Left kidney (tissue), 1 donor: ENCODE data around the gene AUP1. TPM values are rescaled to one million over a fixed set of nuclear protein-coding genes. Genes with fewer than 3 reads are reported as not detected.

Experiments
- polyA plus RNA-seq: library from polyadenylated mRNA; unstranded; fragments of 120-200 nt; gene quantifications from one replicate; pipeline ENCODE4 v1.2.1, GENCODE V29; 2013; ENCODE audit not compliant: insufficient read length

AUP1 gene
- polyA plus RNA-seq, 1 donor = 96.8 TPM

Other genes with a start within 250 kb of the AUP1 start
- 3.7 TPM for gene SLC4A5, start 186.3 kb downstream of the AUP1 start, polyA plus RNA-seq
- 142 TPM for gene DCTN1, start 149.4 kb downstream of the AUP1 start, polyA plus RNA-seq
- 5.5 TPM for gene C2orf81, start 108.1 kb downstream of the AUP1 start, polyA plus RNA-seq
- gene WDR54, start 108.0 kb downstream of the AUP1 start, polyA plus RNA-seq = 38.8 TPM
- gene RTKN, start 87.8 kb downstream of the AUP1 start, polyA plus RNA-seq = 70.4 TPM
- 26.9 TPM for gene INO80B, start 74.6 kb downstream of the AUP1 start, polyA plus RNA-seq
- gene WBP1, start 71.3 kb downstream of the AUP1 start, polyA plus RNA-seq = 94.7 TPM
- gene MOGS, start 64.3 kb downstream of the AUP1 start, polyA plus RNA-seq = 57.0 TPM
- gene MRPL53, start 57.0 kb downstream of the AUP1 start, polyA plus RNA-seq = 37.7 TPM
- 15.8 TPM for gene CCDC142, start 46.7 kb downstream of the AUP1 start, polyA plus RNA-seq
- gene TTC31, start 46.6 kb downstream of the AUP1 start, polyA plus RNA-seq = 31.5 TPM
- 3.1 TPM for gene LBX2, start 30.1 kb downstream of the AUP1 start, polyA plus RNA-seq
- gene PCGF1, start 22.0 kb downstream of the AUP1 start, polyA plus RNA-seq = 29.5 TPM
- gene TLX2, start 15.3 kb downstream of the AUP1 start, polyA plus RNA-seq = 0.07 TPM
- 0.40 TPM for gene DQX1, start 3.5 kb downstream of the AUP1 start, polyA plus RNA-seq
- gene HTRA2, start 227 bp upstream of the AUP1 start, polyA plus RNA-seq = 29.8 TPM
- gene LOXL3, start 24.2 kb upstream of the AUP1 start, polyA plus RNA-seq = 10.8 TPM
- gene DOK1, start 25.0 kb upstream of the AUP1 start, polyA plus RNA-seq = 7.4 TPM
- gene M1AP, start 118.6 kb upstream of the AUP1 start, polyA plus RNA-seq = 1.0 TPM
- 6.3 TPM for gene SEMA4F, start 124.5 kb upstream of the AUP1 start, polyA plus RNA-seq